ENCODE measurements around the gene NPEPPS. TPM values are rescaled to one million over a fixed set of nuclear protein-coding genes. Genes with fewer than 3 reads are reported as not detected.
"Not testable (repeated sequence)": the region's sequence is repeated elsewhere in the genome, so short reads cannot be mapped to it uniquely, and the experiment has no call there.

NPEPPS gene
- total RNA-seq (2022) (139 and 155 TPM in 2 replicates), Bru-seq, nascent RNA (percentile 88 among the genes with signal in this experiment), BruChase-seq, experiment 1, labeled RNA remaining after a 2-hour chase (percentile 89 among the genes with signal in this experiment), BruChase-seq, experiment 2, labeled RNA remaining after a 6-hour chase (percentile 91 among the genes with signal in this experiment)
- long read RNA-seq, full-length matches to known transcripts, result 78 of 146 reads
- long read RNA-seq, partial matches to known transcripts, result 21 of 146 reads
- long read RNA-seq, other reads (novel, unspliced or antisense), result 47 of 146 reads

- peak within 1 kb of the TSS; percentile 61 for H3K4me3 ChIP-seq (ENCODE audit: low read depth, low read length)
- CTCF ChIA-PET, result interaction anchor here (0.6 kb wide), 1 partner anchor 1630 kb away, joined by 3 read pairs; no protein-coding TSS in a partner anchor
- intact Hi-C loops (cut with micrococcal nuclease; ENCODE audit: unreplicated experiment); H3K27me3 Mint-ChIP-seq (ENCODE audit: insufficient read depth, unreplicated experiment); H3K27me3 ChIP-seq (replicated peaks; ENCODE audit: control insufficient read depth, insufficient read depth, low read length); H3K9me3 Mint-ChIP-seq (ENCODE audit: unreplicated experiment); BruUV-seq (replicated peaks); POLR2A ChIA-PET; H3K4me1 Mint-ChIP-seq (ENCODE audit: low read depth, unreplicated experiment); H3K4me1 ChIP-seq; H3K36me3 ChIP-seq (ENCODE audit: control insufficient read depth, insufficient read depth, low read length); H3K9me3 ChIP-seq: not testable (repeated sequence)
- peak; percentile 91 to 95 for DNase-seq
- H3K36me3 Mint-ChIP-seq (ENCODE audit: insufficient read depth, unreplicated experiment), result peaks cover 25% of the 10 kb centered on the region
- H3K27ac Mint-ChIP-seq (ENCODE audit: unreplicated experiment), result peak within 1 kb of the TSS; percentile 89
- peak within 1 kb of the TSS; percentile 84 for H3K4me3 Mint-ChIP-seq (ENCODE audit: unreplicated experiment)
Measured at GRCh38 chr17:47530557-47531232, at the start of gene NPEPPS. Gene NPEPPS (plus strand): TSS chr17:47531108. CDS start chr17:47531301, 193 bp downstream.

GRCh38 chr17:47491841-47492212, 39.1 kb upstream of the NPEPPS start:
- H3K9me3 ChIP-seq; H3K36me3 ChIP-seq (ENCODE audit: control insufficient read depth, insufficient read depth, low read length); H3K9me3 Mint-ChIP-seq (ENCODE audit: unreplicated experiment); CTCF ChIA-PET; POLR2A ChIA-PET; H3K27me3 Mint-ChIP-seq (ENCODE audit: insufficient read depth, unreplicated experiment); DNase-seq; H3K27me3 ChIP-seq (replicated peaks; ENCODE audit: control insufficient read depth, insufficient read depth, low read length); H3K4me1 Mint-ChIP-seq (ENCODE audit: low read depth, unreplicated experiment); H3K4me1 ChIP-seq: not testable (repeated sequence)
- peak overlapping the region; percentile 45 for H3K4me3 ChIP-seq (ENCODE audit: low read depth, low read length)
- H3K27ac Mint-ChIP-seq (ENCODE audit: unreplicated experiment), result peak overlapping the region; percentile 97
- BruUV-seq (replicated peaks), result TSS peak; percentile 90
- intact Hi-C loops (cut with micrococcal nuclease; ENCODE audit: unreplicated experiment), result loop anchor here (10.0 kb wide), 1 partner anchor 123 kb away; no protein-coding TSS in a partner anchor
- peaks cover 36% of the 10 kb centered on the region for H3K36me3 Mint-ChIP-seq (ENCODE audit: insufficient read depth, unreplicated experiment)
- H3K4me3 Mint-ChIP-seq (ENCODE audit: unreplicated experiment), result peak overlapping the region; percentile 96

GRCh38 chr17:47499074-47499473, 31.8 kb upstream of the NPEPPS start:
- POLR2A ChIA-PET; DNase-seq; H3K9me3 Mint-ChIP-seq (ENCODE audit: unreplicated experiment); CTCF ChIA-PET; H3K27me3 Mint-ChIP-seq (ENCODE audit: insufficient read depth, unreplicated experiment); H3K4me3 Mint-ChIP-seq (ENCODE audit: unreplicated experiment); H3K4me3 ChIP-seq (ENCODE audit: low read depth, low read length); BruUV-seq (replicated peaks); H3K27me3 ChIP-seq (replicated peaks; ENCODE audit: control insufficient read depth, insufficient read depth, low read length); H3K36me3 ChIP-seq (ENCODE audit: control insufficient read depth, insufficient read depth, low read length); H3K36me3 Mint-ChIP-seq (ENCODE audit: insufficient read depth, unreplicated experiment); H3K4me1 ChIP-seq; H3K27ac Mint-ChIP-seq (ENCODE audit: unreplicated experiment); H3K9me3 ChIP-seq: not testable (repeated sequence)
- intact Hi-C loops (cut with micrococcal nuclease; ENCODE audit: unreplicated experiment), result loop anchor here (10.0 kb wide), 1 partner anchor 116 kb away; no protein-coding TSS in a partner anchor
- peaks cover 11% of the 10 kb centered on the region for H3K4me1 Mint-ChIP-seq (ENCODE audit: low read depth, unreplicated experiment)

- H3K9me3 Mint-ChIP-seq (ENCODE audit: unreplicated experiment); H3K4me3 ChIP-seq (ENCODE audit: low read depth, low read length); H3K27ac Mint-ChIP-seq (ENCODE audit: unreplicated experiment); BruUV-seq (replicated peaks); H3K27me3 ChIP-seq (replicated peaks; ENCODE audit: control insufficient read depth, insufficient read depth, low read length); H3K4me1 ChIP-seq; H3K4me3 Mint-ChIP-seq (ENCODE audit: unreplicated experiment); H3K36me3 ChIP-seq (ENCODE audit: control insufficient read depth, insufficient read depth, low read length); H3K36me3 Mint-ChIP-seq (ENCODE audit: insufficient read depth, unreplicated experiment); POLR2A ChIA-PET; H3K9me3 ChIP-seq; H3K27me3 Mint-ChIP-seq (ENCODE audit: insufficient read depth, unreplicated experiment); DNase-seq: not testable (repeated sequence)
- intact Hi-C loops (cut with micrococcal nuclease; ENCODE audit: unreplicated experiment), result loop anchor here (10.0 kb wide), 1 partner anchor 115 kb away; no protein-coding TSS in a partner anchor
- CTCF ChIA-PET, result interaction anchor here (1.3 kb wide), 1 partner anchor 117 kb away, joined by 7 read pairs; no protein-coding TSS in a partner anchor
- H3K4me1 Mint-ChIP-seq (ENCODE audit: low read depth, unreplicated experiment), result peaks cover 15% of the 10 kb centered on the region
Measured at GRCh38 chr17:47499494-47499893, 31.4 kb upstream of the NPEPPS start.

All from Caco-2 (cell line).